AG09309 (cell line): Measurements from ENCODE around the gene KCTD19.

ENCODE experiments used
- DNase-seq: peaks from one replicate; pipeline ENCODE4 v3.0.0-alpha.2; 2010; ENCODE audit warnings: low read depth
- H3K4me3 ChIP-seq: 2 replicates; pipeline ENCODE4 v1.5.1; 2011; ENCODE audit warnings: mild to moderate bottlenecking, low read depth, low read length, moderate library complexity; ENCODE audit not compliant: control insufficient read depth
- CTCF ChIP-seq: IDR thresholded peaks from 2 replicates; pipeline ENCODE4 v1.5.1; 2011; ENCODE audit warnings: mild to moderate bottlenecking, low read depth, low read length, inconsistent platforms; ENCODE audit not compliant: insufficient read depth, control insufficient read depth; ENCODE audit errors: missing control alignments

Gene KCTD19

GRCh38 chr16:67280090-67281015 is 46.2 kb downstream of the KCTD19 start:
- TF ChIP-seq CTCF: no peak
- DNase-seq: no peak
- H3K4me3 ChIP-seq: no peak overlapping the region

DNA sequence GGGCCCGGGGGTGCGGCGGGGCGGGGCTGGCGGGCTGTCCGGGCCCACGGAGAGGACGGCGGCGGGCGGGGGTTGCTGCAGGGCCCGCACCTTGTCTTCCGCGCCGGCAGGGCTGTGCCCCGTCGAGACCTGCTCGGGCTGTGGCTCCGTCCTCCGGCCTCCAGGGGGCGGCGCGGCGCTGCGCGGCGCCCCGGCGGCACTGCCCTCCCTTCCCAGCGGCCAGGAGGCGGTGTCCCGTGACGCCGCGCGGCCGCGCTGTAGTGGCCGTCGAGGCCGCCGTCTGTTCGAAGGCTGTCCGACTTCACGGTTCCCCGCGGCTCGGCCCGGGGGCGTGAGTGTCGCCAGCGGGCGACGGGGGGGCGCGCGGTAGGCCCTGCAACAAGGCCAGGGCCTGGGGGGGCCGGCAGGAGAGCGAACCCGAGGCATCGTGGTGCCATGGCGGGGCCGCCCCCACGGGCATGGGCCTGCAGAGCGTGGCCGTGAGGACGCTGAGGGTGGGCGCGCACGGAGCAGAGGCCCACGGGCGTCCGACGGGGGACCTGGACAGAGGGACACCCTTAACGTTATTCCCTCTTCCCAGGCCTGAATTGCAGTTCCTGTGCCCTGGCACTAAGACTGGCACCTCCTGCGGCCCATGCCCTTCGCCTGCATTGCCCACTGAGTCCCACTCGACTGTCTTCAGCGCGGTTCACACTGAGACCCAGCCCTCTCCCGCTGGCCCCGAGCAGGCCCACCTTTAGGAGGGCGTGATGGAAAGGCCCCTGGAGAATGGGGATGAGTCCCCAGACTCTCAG is 47.0 kb downstream of the KCTD19 start, which contains the start of gene PLEKHG4:
TSS of gene PLEKHG4 (plus strand) at position 237 of the 794 bp plus-strand sequence. CDS start at position 750, 513 bp downstream.
- no peak for DNase-seq
- TF ChIP-seq CTCF: peak; percentile 41
- H3K4me3 ChIP-seq: peak within 1 kb of the TSS; percentile 46

GRCh38 chr16:67278773-67279295 is 47.7 kb downstream of the KCTD19 start:
- DNase-seq: no peak
- H3K4me3 ChIP-seq: peak overlapping the region; percentile 46
- TF ChIP-seq CTCF: peak; percentile 18

DNA sequence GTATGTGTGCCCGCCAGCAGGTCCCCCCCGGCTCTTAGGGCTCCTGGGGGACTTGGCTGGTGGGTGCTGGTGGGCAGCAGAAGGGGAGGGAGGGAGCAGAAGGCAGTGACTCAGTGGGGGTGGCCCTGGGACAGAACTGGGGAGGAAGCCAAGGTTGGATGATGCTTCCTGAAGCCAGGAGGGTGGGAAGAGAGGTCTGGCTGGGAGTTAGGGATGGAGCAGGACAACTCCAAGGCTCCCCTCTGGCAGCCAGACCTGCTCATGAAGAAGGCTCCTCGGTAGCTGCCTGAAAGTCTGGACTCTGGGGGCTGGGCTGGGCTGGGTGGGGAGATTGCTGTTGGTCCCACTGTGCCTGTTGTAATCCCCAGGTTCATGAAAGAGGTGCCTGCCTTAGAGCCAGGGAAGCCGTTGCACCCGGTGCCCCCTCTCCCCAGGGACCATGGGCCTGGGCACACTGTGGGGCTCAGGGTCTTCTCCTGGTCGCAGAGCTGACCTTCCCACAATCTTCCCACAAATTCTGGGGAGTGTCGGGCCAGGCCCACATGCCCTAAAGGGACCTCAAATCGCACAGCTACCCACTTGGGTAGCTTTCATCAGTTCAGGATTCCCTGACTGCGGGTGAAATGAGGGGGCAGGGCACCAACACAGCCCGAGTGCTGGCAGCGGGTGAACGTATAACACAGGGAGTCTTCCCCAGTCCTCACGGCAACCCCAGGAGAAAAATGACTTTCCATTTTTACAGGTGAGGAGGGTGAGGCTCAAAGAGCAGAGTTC is 48.4 kb downstream of the KCTD19 start:
- H3K4me3 ChIP-seq: peak overlapping the region; percentile 46
- DNase-seq: peak; percentile 49
- no peak for TF ChIP-seq CTCF

DNA sequence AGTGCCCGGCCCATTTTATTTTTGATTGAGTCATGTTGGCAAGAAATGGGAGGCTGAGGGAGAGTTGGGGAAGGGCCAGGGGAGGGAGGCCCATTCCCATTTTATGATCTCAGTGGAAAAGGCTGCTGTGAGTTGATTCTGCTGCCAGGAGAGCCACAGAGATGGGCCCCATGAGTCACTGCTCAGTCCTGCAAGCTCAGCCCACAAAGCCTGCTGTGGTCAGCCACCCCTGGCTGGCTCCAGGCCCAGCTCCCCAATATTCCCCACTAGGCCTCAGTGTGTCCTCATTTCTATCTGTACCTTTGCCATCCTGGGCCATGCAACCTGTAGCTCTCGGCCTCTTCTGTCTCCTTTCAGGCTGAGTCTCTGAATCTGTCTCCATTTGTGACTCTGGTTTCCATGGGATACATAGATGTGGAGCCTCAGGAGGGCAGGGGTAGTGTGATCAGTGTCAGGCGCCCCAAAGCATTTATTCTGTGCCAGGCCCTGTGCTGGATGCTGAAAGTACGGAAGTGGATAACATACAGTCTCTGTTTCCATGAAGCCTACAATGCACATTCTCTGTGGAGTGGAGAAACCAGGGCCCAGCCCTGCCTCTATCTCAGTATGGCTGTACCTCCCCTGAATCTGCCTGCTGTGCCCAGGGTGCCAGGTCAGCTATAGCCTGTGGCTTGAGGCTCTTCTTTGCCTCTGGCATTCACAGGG is 49.1 kb downstream of the KCTD19 start:
- DNase-seq: peak; percentile 98
- H3K4me3 ChIP-seq: no peak overlapping the region; the same call in 1 of the 2 replicates

More for the DNA sequence above, 49.1 kb downstream of the KCTD19 start:
- TF ChIP-seq CTCF: no peak
